GM06990 (cell line): ENCODE data around the gene UBE2H.
"Not testable (repeated sequence)": the region's sequence is repeated elsewhere in the genome, so short reads cannot be mapped to it uniquely, and the experiment has no call there.

ENCODE experiments used
- DNase-seq: peaks from one replicate; pipeline ENCODE4 v3.0.0-alpha.2; 2011; ENCODE audit not compliant: insufficient read length; ENCODE audit errors: extremely low read depth
- H3K27me3 ChIP-seq: replicated peaks from 2 replicates; pipeline ENCODE4 v1.6.0; 2011; ENCODE audit warnings: low read length; ENCODE audit not compliant: control insufficient read depth, insufficient read depth
- H3K36me3 ChIP-seq: 2 replicates; pipeline ENCODE4 v1.5.1; 2011; ENCODE audit warnings: low read length; ENCODE audit not compliant: control insufficient read depth, insufficient read depth
- H3K4me3 ChIP-seq: replicated peaks from 2 replicates; pipeline ENCODE4 v1.5.1; 2011; ENCODE audit warnings: low read depth, mild to moderate bottlenecking, control low read depth, low read length
- TF ChIP-seq, protein P1 (sequence below): IDR thresholded peaks from 2 replicates; pipeline ENCODE4 v1.5.1; 2011; ENCODE audit warnings: low read length, control low read depth, mild to moderate bottlenecking, inconsistent platforms; ENCODE audit not compliant: insufficient read depth, poor library complexity, severe bottlenecking

Gene UBE2H

DNA sequence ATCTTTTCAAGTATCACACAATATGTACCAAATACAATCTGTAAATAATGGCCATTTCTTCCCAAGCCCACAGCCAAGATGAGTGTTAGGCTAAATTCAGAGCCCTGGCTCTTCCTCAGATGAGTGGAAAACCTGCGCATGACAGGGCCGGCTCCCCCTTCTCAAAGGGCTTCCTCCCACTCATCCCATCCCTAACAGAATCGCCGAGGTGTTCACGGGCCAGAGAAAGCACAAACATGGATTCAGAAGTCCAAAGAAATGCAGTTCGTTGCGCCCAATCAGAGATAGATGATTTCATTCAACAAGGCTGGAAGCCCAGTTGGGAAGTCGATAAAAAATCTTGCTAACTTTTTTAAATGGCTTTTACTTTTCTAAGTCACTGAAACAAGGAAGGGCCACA, 121.8 kb downstream of the UBE2H start:
- TF ChIP-seq, protein P1, sequence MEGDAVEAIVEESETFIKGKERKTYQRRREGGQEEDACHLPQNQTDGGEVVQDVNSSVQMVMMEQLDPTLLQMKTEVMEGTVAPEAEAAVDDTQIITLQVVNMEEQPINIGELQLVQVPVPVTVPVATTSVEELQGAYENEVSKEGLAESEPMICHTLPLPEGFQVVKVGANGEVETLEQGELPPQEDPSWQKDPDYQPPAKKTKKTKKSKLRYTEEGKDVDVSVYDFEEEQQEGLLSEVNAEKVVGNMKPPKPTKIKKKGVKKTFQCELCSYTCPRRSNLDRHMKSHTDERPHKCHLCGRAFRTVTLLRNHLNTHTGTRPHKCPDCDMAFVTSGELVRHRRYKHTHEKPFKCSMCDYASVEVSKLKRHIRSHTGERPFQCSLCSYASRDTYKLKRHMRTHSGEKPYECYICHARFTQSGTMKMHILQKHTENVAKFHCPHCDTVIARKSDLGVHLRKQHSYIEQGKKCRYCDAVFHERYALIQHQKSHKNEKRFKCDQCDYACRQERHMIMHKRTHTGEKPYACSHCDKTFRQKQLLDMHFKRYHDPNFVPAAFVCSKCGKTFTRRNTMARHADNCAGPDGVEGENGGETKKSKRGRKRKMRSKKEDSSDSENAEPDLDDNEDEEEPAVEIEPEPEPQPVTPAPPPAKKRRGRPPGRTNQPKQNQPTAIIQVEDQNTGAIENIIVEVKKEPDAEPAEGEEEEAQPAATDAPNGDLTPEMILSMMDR, result no peak
- no peak for DNase-seq
- Histone ChIP-seq H3K4me3 (no peak overlapping the region), H3K27me3 (no peaks in the 10 kb centered on the region), H3K36me3 (peaks cover 5% of the 10 kb centered on the region)

DNA sequence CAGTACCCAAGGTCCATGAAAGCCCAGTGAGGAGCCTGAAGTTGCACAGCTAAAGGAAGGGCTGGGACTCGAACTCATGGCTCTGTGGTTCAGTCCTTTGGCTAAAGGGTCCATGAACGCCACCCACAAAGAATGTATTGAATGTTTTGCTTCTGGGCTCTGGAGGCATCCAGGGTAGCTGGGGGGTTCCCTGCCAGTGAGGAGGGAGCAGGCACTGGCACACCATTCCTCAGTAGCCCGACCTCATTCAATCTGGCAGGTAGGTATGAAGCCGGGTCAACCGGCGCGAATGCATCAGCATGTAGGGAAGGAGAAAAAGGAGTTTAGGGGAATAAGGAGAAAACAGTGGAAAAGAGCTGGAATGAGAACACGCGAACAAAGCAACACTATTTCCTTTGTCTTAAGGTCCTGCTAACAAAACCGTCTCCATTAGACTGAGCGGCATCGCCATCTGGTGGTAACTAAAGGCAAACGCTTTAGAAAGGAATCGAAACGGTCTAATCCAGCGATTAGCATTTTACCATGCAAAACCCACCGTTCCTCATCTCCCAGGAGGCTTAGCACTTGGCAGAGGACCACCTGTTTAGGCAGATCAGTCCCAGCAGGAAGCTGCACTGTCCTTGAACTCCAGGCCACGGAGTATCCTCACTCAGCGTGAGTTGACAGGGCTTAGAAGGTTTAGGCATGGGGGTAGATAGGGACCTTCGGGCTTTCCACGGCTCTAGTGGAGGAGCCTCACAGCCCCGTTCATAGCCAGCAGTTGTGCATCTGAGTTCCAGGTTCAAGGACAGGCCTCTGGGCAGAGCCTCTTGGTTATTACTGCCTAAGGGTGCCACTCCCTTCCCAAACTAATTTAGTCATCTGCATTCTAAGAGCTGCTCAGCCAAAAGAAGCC, 122.8 kb downstream of the UBE2H start:
- H3K27me3 ChIP-seq, result no peaks in the 10 kb centered on the region

DNA sequence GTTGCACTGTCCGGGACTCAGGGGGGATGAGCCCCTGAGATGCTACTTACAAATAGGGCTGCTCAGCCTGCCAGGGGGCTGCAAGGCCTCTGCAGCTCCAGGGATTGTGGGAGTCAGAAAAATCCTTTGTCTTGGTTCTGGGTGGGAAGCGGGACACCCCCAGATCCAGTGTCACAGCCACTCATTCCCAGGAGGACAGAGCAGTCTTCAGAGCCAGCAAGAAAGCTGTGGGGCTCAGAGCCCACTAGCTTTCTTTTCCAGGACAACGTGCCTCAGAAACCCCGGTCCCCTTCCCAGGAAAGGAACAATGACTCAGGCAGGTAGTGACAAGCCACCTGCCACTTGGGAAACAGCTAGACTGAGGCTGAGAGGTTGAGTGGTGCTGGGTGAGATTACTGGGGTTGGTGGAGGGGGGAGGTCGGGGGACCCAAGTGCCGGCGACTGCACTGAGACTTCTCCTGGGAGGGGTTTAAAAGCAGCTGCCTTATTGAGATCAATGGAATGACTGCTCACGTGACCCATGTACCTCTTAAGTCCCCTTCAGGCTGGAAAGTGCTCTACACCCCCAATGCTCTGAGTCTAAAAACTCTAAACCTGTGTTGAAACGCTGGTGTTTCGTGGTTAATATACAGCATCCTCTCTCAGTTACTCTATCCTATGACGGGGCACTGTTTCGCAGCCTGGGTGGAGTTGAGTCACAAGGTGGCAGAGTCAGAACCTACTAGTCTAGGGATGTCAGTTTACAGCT, 123.6 kb downstream of the UBE2H start:
- no peak for DNase-seq
- no peak overlapping the region for H3K4me3 ChIP-seq
- TF ChIP-seq, protein P1, result no peak
- H3K36me3 ChIP-seq, result peaks cover 2% of the 10 kb centered on the region
- H3K27me3 ChIP-seq, result no peaks in the 10 kb centered on the region

More for the DNA sequence above, 122.8 kb downstream of the UBE2H start:
- DNase-seq, result peak; percentile 22
- TF ChIP-seq, protein P1, result peak; percentile 78
- no peak overlapping the region for H3K4me3 ChIP-seq
- H3K36me3 ChIP-seq, result peaks cover 3% of the 10 kb centered on the region

DNA sequence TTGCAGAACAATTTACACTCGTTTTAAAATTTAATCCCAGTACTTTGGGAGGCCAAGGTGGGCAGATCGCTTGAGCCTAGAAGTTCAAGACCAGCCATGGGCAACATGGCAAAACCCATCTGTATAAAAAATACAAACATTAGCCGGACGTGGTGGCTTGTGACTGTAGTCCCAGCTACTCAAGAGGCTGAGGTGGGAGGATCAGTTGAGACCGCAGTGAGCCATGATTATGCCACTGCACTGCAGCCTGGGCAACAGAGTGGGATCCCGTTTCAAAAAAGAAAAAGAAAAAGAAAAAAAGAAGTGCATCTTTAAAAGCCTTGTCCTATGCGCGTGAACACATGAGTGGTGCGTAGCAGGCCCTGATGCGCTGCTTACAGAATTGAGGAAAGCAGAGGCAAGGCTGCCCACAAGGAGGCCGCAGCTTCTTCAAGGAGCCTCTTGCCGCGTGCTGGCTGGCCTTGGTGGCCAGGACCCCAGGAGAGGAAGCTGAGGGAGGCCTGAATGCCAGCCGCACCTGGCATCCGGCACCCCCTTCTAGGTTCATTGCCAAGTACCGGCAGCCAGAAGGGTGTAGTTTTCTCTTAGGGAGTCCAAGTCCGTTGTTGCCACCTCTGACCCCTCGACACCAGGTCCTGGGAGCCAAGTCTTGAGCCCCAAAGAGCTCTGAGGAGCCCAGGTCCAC, 124.5 kb downstream of the UBE2H start:
- Histone ChIP-seq H3K27me3 (no peaks in the 10 kb centered on the region), H3K4me3 (no peak overlapping the region), H3K36me3 (peaks cover 2% of the 10 kb centered on the region)
- TF ChIP-seq, protein P1, result no peak
- DNase-seq, result no peak

DNA sequence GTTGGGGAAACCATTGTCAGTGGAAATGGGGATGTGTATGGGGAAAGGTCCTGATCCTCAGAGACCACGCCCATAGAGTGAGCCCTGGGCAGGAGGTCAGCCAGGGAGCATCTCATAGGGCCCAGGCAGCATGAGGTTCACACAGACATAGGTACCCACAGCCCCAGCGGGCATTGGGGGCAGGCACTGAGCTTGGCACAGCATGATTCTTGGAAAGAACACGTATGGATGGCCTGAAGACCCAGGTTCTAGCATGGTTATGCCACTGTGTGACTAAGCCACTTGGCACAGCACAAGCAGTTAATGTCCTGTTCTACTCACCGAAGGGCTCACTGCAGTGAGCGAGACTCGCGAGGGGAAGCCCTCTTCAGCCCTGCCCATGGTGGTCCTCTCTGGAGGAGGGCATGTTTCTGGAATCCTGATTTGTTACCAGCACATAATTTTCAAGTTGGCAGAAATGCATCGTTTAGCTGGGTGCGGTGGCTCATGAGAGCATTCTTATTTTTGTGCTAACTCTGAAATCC, 125.2 kb downstream of the UBE2H start:
- TF ChIP-seq, protein P1, result no peak
- DNase-seq, result no peak
- no peaks in the 10 kb centered on the region for H3K27me3 ChIP-seq
- peaks cover 2% of the 10 kb centered on the region for H3K36me3 ChIP-seq
- no peak overlapping the region for H3K4me3 ChIP-seq

DNA sequence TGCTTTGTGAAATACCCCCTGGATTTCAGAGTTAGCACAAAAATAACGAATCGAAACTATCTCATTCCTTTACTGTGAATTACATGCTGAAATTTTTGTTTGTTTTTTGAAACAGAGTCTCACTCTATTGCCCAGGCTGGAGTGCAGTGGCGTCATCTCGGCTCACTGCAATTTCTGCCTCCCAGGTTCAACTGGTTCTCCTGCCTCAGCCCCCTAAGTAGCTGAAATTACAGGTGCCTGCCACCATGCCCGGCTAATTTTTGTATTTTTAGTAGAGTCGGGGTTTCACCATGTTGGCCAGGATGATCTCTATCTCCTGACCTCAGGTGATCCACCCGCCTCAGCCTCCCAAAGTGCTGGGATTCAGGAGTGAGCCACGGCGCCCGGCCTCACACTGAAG, 125.9 kb downstream of the UBE2H start:
- not testable (repeated sequence) for H3K4me3 ChIP-seq, H3K36me3 ChIP-seq, DNase-seq, H3K27me3 ChIP-seq
